DMS79 treated with DMSO at 0.1 percent for 48 hours (cell line): ENCODE data around the gene LYPD5.
"Not testable (repeated sequence)": the region's sequence is repeated elsewhere in the genome, so short reads cannot be mapped to it uniquely, and the experiment has no call there.

Experiments used
- DNase-seq: peaks from one replicate; lab custom pipeline; 2025; lab: John Stamatoyannopoulos, UW

The LYPD5 gene

GRCh38 chr19:43802216-43802951 is at the start of gene LYPD5:
TSS of gene LYPD5 (minus strand) at chr19:43802447. CDS start at chr19:43802380, 67 bp downstream.
- no peak for DNase-seq

- no peak for DNase-seq
These were observed 46.6 kb upstream of the LYPD5 start for GRCh38 chr19:43848821-43849220.

GRCh38 chr19:43847884-43848283 is 45.6 kb upstream of the LYPD5 start:
- DNase-seq: no peak

- no peak for DNase-seq
These were observed 45.0 kb upstream of the LYPD5 start for GRCh38 chr19:43847246-43847645.

- no peak for DNase-seq
These were observed 39.8 kb upstream of the LYPD5 start for GRCh38 chr19:43842007-43842406.

- DNase-seq: no peak
These were observed 36.9 kb upstream of the LYPD5 start for GRCh38 chr19:43839139-43839538.

GRCh38 chr19:43826787-43827754 is 24.8 kb upstream of the LYPD5 start, which contains the start of gene ZNF283:
TSS of gene ZNF283 (plus strand) at chr19:43827321. CDS start at chr19:43833505, 6,184 bp downstream.
- peak; percentile 94 for DNase-seq

GRCh38 chr19:43824572-43824971 is 22.3 kb upstream of the LYPD5 start:
- not testable (repeated sequence) for DNase-seq

- DNase-seq: not testable (repeated sequence)
These were observed 21.6 kb upstream of the LYPD5 start for GRCh38 chr19:43823856-43824255.

- DNase-seq: no peak
These were observed 18.6 kb upstream of the LYPD5 start for GRCh38 chr19:43820884-43821215.

GRCh38 chr19:43820098-43820883 is 18.0 kb upstream of the LYPD5 start:
- peak; percentile 8 for DNase-seq

GRCh38 chr19:43818500-43818899 is 16.3 kb upstream of the LYPD5 start:
- no peak for DNase-seq

GRCh38 chr19:43817454-43817853 is 15.2 kb upstream of the LYPD5 start:
- DNase-seq: not testable (repeated sequence)

GRCh38 chr19:43814663-43815352 is 12.6 kb upstream of the LYPD5 start:
- no peak for DNase-seq

GRCh38 chr19:43812688-43813087 is 10.4 kb upstream of the LYPD5 start:
- no peak for DNase-seq

GRCh38 chr19:43812259-43812658 is 10.0 kb upstream of the LYPD5 start:
- no peak for DNase-seq

GRCh38 chr19:43811837-43812236 is 9.6 kb upstream of the LYPD5 start:
- no peak for DNase-seq

GRCh38 chr19:43809762-43810696 is 7.8 kb upstream of the LYPD5 start:
- peak; percentile 2 for DNase-seq

- no peak for DNase-seq
These were observed 5.4 kb upstream of the LYPD5 start for GRCh38 chr19:43807651-43808050.

GRCh38 chr19:43806848-43807247 is 4.6 kb upstream of the LYPD5 start:
- DNase-seq: no peak
